Measurements from ENCODE around the gene CDA.

The CDA gene

GRCh38 chr1:20648946-20649345, 60.0 kb downstream of the CDA start:
- no peak for DNase-seq (ENCODE audit: low spot score)

- no peak for DNase-seq (ENCODE audit: low spot score)
These were observed 63.4 kb downstream of the CDA start for GRCh38 chr1:20652300-20652699.

- no peak for DNase-seq (ENCODE audit: low spot score)
These were observed 65.3 kb downstream of the CDA start for GRCh38 chr1:20654104-20654690.

DNA sequence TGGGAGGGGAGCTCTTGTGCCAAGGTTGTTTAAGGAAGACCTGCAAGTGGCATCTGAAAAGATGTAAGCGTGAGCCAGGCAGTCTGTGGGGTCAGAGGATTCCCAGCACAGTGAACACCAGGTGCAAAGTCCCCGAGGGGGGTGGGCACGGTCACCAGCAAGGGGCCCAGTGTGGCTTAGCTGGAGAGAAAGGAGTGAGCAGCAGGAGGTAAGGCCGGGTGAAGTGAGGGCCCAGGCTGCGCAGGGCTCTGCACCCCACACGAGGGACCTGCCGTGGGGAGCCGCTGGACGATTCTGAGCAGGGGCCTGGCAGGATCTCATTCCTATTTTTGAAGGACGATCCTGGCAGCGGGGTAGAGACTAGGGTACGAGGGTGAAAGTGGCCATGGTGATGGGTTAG, 68.1 kb downstream of the CDA start:
- no peak for DNase-seq (ENCODE audit: low spot score)

GRCh38 chr1:20658166-20658915, 69.4 kb downstream of the CDA start:
- no peak for DNase-seq (ENCODE audit: low spot score)

GRCh38 chr1:20660363-20660762, 71.5 kb downstream of the CDA start:
- no peak for DNase-seq (ENCODE audit: low spot score)

DNA sequence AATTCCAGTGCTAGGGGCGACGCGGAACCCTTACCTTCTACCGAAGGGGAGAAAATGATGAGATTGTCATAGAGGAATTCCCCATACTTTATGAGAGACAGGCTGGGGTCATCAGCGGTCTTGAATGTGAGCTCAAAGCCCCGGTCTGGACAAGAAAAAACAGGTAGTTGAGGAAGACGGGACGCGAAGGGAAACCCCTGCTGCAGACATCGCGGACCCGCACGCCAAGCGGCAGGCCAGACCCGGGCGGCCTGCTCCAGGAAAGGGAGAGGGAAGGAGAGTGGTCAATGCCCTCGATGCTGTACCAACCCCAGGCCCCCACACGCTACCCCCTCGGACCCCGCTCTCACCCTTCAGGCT, 71.9 kb downstream of the CDA start:
- peak; percentile 28 for DNase-seq (ENCODE audit: low spot score)

DNA sequence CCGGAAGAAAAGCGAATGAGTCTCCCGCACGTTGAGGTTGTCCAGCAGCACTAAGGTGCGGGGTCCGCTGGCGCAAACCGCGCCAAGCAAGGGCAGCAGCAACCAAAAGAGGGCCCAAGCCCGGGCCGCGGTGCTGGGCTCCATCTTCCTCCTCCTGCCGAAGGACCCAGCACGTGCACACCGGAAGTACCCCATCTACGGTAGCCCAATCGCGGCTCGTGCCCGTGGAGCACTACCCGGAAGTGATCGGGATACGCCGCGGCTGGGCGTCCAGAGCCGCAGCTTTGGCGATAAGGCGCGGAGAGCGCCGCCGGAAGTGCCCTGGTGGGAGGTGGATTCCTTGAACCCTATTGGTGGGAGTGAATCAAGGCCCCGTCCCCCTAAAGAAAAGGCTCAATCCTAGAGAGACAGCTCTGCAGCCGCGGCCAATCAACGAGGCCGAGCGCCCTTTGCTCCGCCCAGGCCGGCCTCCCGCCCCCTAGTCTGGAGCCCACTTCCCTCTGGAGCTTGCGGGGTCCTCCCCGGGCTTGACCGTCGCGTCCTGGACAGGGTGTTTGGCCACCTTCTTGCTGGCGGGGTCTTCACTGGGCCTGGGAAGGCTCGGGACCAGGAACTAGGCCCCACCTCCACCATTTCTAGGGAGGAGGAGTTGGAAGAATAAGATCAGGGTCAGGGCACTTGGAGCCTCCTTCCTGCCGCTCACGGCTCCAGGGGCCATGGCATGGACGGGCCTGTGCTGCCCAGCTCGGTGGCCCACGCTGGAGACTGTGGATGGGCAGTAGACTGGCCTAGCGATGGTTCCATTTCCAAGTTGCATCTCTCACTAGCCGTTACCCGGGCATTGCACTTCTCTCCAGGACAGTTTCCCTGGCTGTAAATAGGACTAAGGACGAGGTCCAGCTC, 72.6 kb downstream of the CDA start, which contains the start of gene DDOST:
Gene DDOST, minus strand, starts transcription at position 163 of the 903 bp plus-strand sequence. Its CDS starts 19 bp downstream, at position 144.
- DNase-seq (ENCODE audit: low spot score) = peak; percentile 98

- no peak for DNase-seq (ENCODE audit: low spot score)
These were observed 73.2 kb downstream of the CDA start for GRCh38 chr1:20662110-20662475.

DNA sequence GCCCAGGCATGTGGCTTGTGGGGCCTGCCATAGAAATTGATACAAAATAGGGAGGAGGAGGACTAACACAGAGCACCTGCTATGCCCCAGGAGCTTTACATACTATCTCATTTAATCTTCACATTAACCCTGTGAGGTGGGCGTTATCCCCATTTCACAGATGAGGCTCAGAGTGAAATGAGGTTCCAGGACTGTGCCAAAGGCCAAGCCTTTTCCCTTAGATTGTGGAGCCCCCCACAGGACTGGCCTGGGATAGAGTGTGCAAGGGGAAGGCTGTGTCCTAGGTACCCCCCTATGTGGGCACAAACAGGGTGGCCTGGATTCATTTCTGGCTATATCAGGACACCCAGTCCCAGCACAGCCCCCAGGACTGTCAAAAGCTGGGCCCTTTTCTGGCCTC, 74.5 kb downstream of the CDA start:
- no peak for DNase-seq (ENCODE audit: low spot score)

- no peak for DNase-seq (ENCODE audit: low spot score)
These were observed 75.2 kb downstream of the CDA start for GRCh38 chr1:20663969-20664715.

- DNase-seq (ENCODE audit: low spot score) = no peak
These were observed 76.8 kb downstream of the CDA start for GRCh38 chr1:20665726-20666125.

GRCh38 chr1:20666146-20666545, 77.2 kb downstream of the CDA start:
- no peak for DNase-seq (ENCODE audit: low spot score)

DNA sequence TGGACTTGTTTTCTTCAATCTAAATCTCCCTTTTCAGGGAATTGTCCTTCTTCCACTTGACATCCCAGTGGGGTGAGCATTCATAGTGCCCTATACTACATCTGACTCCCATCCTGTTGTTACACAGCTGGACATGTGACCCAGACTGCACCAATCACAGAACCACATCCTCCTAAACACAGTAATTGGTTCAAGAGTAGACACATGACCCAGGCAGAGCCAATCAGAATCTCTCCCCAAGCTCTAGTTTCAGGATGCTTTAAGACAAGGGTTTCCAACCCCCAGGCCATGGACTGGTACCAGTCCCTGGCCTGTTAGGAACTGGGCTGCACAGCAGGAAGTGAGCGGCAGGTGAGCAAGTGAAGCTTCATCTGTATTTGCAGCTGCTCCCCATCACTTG, 77.9 kb downstream of the CDA start:
- no peak for DNase-seq (ENCODE audit: low spot score)
